Keratinocyte (primary cell): ENCODE measurements around the gene MARCHF10. TPM values are rescaled to one million over a fixed set of nuclear protein-coding genes. Genes with fewer than 3 reads are reported as not detected.

Experiments
- DNase-seq: peaks from one replicate; pipeline ENCODE4 v3.0.0-alpha.2; 2011; ENCODE audit warnings: low read depth, missing footprints, low spot score
- FAIRE-seq: peaks from 2 replicates; lab custom pipeline; 2011; peaks lifted over from hg19 to GRCh38; lab: Jason Lieb, UNC
- H2AFZ ChIP-seq: 2 replicates; pipeline ENCODE4 v1.6.0; 2012; ENCODE audit warnings: low read length, control low read depth, inconsistent platforms; ENCODE audit not compliant: control insufficient read depth
- H3K27ac ChIP-seq: 2 replicates; pipeline ENCODE4 v1.5.1; 2011; ENCODE audit warnings: low read length; ENCODE audit not compliant: control insufficient read depth, insufficient read depth
- H3K27me3 ChIP-seq: 3 replicates; pipeline ENCODE4 v1.6.0; 2011; ENCODE audit warnings: low read length; ENCODE audit not compliant: control insufficient read depth, insufficient read depth; ENCODE audit errors: extremely low read depth
- H3K36me3 ChIP-seq, 2 experiments: 2 replicates in 1 of 2; 3 replicates in 1 of 2; pipeline ENCODE4 v1.5.1; 2011; ENCODE audit warnings: low read length in 2 of 2, mild to moderate bottlenecking in 1 of 2; ENCODE audit not compliant: control insufficient read depth in 2 of 2, insufficient read depth in 2 of 2; ENCODE audit errors: extremely low read depth in 1 of 2
- H3K4me1 ChIP-seq: 3 replicates; pipeline ENCODE4 v1.5.1; 2011; ENCODE audit warnings: low read length; ENCODE audit not compliant: control insufficient read depth, insufficient read depth; ENCODE audit errors: extremely low read depth
- H3K4me2 ChIP-seq: 3 replicates; pipeline ENCODE4 v1.6.0; 2011; ENCODE audit warnings: low read depth, low read length; ENCODE audit not compliant: control insufficient read depth, insufficient read depth; ENCODE audit errors: extremely low read depth
- H3K4me3 ChIP-seq, 3 experiments: fragments of 200-600 bp in 1 of 3; sonication (generic) in 1 of 3; 2 replicates in 2 of 3; 3 replicates in 1 of 3; pipeline ENCODE4 v1.5.1; 2011 to 2016; ENCODE audit warnings: low read length in 3 of 3, mild to moderate bottlenecking in 3 of 3, control low read depth in 2 of 3, inconsistent platforms in 1 of 3, low read depth in 1 of 3, mixed read lengths in 1 of 3, mixed run types in 1 of 3, moderate library complexity in 1 of 3; ENCODE audit not compliant: control insufficient read depth in 2 of 3, insufficient read depth in 2 of 3; ENCODE audit errors: extremely low read depth in 1 of 3
- H3K79me2 ChIP-seq: 2 replicates; pipeline ENCODE4 v1.6.0; 2012; ENCODE audit warnings: low read length; ENCODE audit not compliant: control insufficient read depth, insufficient read depth
- H3K9ac ChIP-seq: 3 replicates; pipeline ENCODE4 v1.6.0; 2011; ENCODE audit warnings: low read length; ENCODE audit not compliant: control insufficient read depth, insufficient read depth; ENCODE audit errors: extremely low read depth
- H3K9me1 ChIP-seq: 3 replicates; pipeline ENCODE4 v1.6.0; 2011; ENCODE audit warnings: low read length; ENCODE audit not compliant: control insufficient read depth, insufficient read depth; ENCODE audit errors: extremely low read depth
- H3K9me3 ChIP-seq: 2 replicates; pipeline ENCODE4 v1.5.1; 2012; ENCODE audit warnings: low read depth, low read length; ENCODE audit not compliant: control insufficient read depth
- H4K20me1 ChIP-seq: 3 replicates; pipeline ENCODE4 v1.6.0; 2011; ENCODE audit warnings: low read length; ENCODE audit not compliant: control insufficient read depth, insufficient read depth; ENCODE audit errors: extremely low read depth
- EZH2 ChIP-seq: IDR thresholded peaks from one replicate; pipeline ENCODE4 v1.6.1; 2012; ENCODE audit warnings: inconsistent platforms, mild to moderate bottlenecking, low read length, moderate library complexity
- dilution Hi-C: fragments of 300-500 bp; cut with MboI; formaldehyde crosslinking; loops from one replicate; pipeline ENCODE4 v1.7.0; 2020; ENCODE audit warnings: low sequenced_read_pairs; ENCODE audit not compliant: extremely low pct_ligation_motif_present
- polyA minus RNA-seq, 3 experiments: library from RNA; depleted of rRNA, polyadenylated mRNA; stranded (reverse); fragments of >200 nt; gene quantifications; 1 replicate in 1 of 3; 2 replicates in 1 of 3; 3 replicates in 1 of 3; pipeline ENCODE4 v1.2.3, GENCODE V29; 2011
- polyA plus RNA-seq, 5 experiments: library from polyadenylated mRNA; depleted of rRNA in 3 of 5; stranded (reverse) in 3 of 5; stranded (forward) in 1 of 5; unstranded in 1 of 5; fragments of >200 nt; gene quantifications; 1 replicate in 1 of 5; 2 replicates in 3 of 5; 3 replicates in 1 of 5; pipeline versions ENCODE4 v1.2.1 to v1.2.3, GENCODE V29; 2011 to 2012; ENCODE audit warnings: missing spikeins in 2 of 5, low read depth in 1 of 5, low replicate concordance in 1 of 5
- TF ChIP-seq, protein P1 (sequence below), 3 experiments: IDR thresholded peaks in 1 of 3; conservative IDR thresholded peaks in 1 of 3; optimal IDR thresholded peaks in 1 of 3; 2 replicates in 2 of 3; 3 replicates in 1 of 3; pipeline versions ENCODE3 to v1.5.1; 2011; ENCODE audit warnings: low read length in 3 of 3, mild to moderate bottlenecking in 3 of 3, moderate library complexity in 2 of 3, control low read depth in 1 of 3, inconsistent platforms in 1 of 3; ENCODE audit not compliant: insufficient read depth in 2 of 3; ENCODE audit errors: extremely low read depth in 1 of 3

The MARCHF10 gene
- not detected in 3 replicates for polyA plus RNA-seq
- polyA plus RNA-seq (2011; ENCODE audit: low read depth): not detected
- not detected in 2 replicates for polyA plus RNA-seq (2011; cell fraction: cytosol; rRNA removed)
- polyA plus RNA-seq (2011; cell fraction: nucleus; rRNA removed): not detected in 2 replicates
- polyA plus RNA-seq (2012; ENCODE audit: low replicate concordance): not detected in 2 replicates
- not detected in 3 replicates for polyA minus RNA-seq
- not detected for polyA minus RNA-seq (2011; cell fraction: cytosol; rRNA and poly(A)+ RNA removed)
- not detected in 2 replicates for polyA minus RNA-seq (2011; cell fraction: nucleus; rRNA and poly(A)+ RNA removed)

DNA sequence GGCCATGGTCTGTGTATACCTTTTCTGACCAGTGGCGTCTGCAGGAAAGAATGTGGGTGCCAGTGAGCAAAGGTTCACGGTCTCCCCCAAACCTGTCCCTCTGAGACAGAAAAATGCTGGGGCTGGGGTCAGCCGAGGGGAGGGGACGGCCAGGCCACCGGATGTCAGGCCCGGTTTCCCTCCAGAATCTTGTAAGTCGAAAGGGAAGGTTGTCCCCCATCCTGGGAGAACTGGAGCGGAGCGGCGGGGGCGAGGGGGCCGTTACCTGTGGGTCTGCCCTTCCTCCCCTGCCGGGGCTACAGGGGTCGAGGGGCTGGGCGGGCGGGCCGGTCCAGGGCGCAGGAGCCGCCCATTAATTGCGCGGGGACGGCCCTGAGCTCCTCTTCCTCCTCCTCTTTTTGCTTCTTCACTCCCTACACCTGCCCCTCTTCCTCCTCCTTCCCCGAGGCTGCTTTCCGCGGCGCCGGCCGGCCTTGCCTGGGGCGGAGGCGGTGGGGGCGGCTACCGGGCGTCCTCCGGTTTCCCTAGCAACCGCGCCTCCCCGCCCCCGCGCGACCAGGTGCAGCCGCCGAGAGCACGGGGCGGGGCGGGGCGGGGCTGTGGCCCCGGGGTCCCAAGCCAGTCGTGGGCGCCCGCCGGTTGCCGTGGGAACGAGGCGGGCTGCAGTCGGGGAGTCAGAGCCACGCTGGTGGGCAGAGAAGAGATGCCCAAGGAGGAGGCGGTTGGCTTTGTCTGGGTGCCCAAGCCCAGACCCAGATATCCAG, at the start of gene MARCHF10:
MARCHF10 (minus strand) TSS at position 503 of the 764 bp plus-strand sequence. CDS start 6,579 bp downstream, outside the sequence.
- dilution Hi-C loops: no loop called here
- Histone ChIP-seq H3K79me2 (no peaks in the 10 kb centered on the region), H3K36me3 (no peaks in the 10 kb centered on the region), H3K4me2 (no peak within 1 kb of the TSS), H3K9me1 (no peaks in the 10 kb centered on the region), H4K20me1 (no peaks in the 10 kb centered on the region), H3K4me3 (no peak within 1 kb of the TSS), H3K27me3 (no peaks in the 10 kb centered on the region), H3K27ac (no peak within 1 kb of the TSS), H2AFZ (no peak within 1 kb of the TSS), H3K9me3 (no peaks in the 10 kb centered on the region), H3K9ac (no peak within 1 kb of the TSS), H3K4me1 (no peaks in the 10 kb centered on the region)
- DNase-seq (no peak), FAIRE-seq (no peak)
- TF ChIP-seq EZH2: no peak
- TF ChIP-seq, protein P1, sequence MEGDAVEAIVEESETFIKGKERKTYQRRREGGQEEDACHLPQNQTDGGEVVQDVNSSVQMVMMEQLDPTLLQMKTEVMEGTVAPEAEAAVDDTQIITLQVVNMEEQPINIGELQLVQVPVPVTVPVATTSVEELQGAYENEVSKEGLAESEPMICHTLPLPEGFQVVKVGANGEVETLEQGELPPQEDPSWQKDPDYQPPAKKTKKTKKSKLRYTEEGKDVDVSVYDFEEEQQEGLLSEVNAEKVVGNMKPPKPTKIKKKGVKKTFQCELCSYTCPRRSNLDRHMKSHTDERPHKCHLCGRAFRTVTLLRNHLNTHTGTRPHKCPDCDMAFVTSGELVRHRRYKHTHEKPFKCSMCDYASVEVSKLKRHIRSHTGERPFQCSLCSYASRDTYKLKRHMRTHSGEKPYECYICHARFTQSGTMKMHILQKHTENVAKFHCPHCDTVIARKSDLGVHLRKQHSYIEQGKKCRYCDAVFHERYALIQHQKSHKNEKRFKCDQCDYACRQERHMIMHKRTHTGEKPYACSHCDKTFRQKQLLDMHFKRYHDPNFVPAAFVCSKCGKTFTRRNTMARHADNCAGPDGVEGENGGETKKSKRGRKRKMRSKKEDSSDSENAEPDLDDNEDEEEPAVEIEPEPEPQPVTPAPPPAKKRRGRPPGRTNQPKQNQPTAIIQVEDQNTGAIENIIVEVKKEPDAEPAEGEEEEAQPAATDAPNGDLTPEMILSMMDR (optimal IDR thresholded peaks at IDR 0.05 in 1 of 3, IDR thresholded peaks at IDR 0.05 in 1 of 3, conservative IDR thresholded peaks at IDR 0.05 in 1 of 3; ENCODE audit: extremely low read depth in 1 of 3, insufficient read depth in 2 of 3, low read length in 3 of 3): no peak

DNA sequence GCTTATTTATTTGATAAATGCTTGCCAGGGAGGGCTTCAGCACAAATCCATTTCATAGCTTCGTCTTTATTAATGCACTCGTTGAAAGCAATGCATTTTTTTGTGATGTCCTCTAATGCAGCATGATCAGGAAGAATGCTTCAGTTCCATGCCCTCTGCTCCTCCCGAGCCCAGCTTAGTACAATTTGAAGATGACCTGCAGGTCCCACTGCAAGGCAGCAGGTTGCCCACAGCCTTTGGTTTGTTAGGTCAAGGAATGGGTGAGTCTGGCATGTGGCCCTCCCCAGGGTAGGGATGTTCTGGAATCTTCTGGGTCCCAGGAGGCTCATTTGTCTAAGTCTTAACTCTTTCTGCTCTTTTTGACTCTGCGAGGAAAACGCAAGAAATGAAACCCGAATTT, 49.4 kb upstream of the MARCHF10 start:
- Histone ChIP-seq H3K4me1 (peaks cover 8% of the 10 kb centered on the region), H3K4me3 (no peak overlapping the region), H3K27ac (no peak overlapping the region), H3K9me3 (no peaks in the 10 kb centered on the region), H4K20me1 (no peaks in the 10 kb centered on the region), H3K79me2 (no peaks in the 10 kb centered on the region), H2AFZ (no peak overlapping the region), H3K4me2 (no peak overlapping the region), H3K27me3 (no peaks in the 10 kb centered on the region), H3K9ac (no peak overlapping the region), H3K36me3 (no peaks in the 10 kb centered on the region), H3K9me1 (no peaks in the 10 kb centered on the region)
- dilution Hi-C loops: no loop called here
- no peak for DNase-seq
- no peak for TF ChIP-seq EZH2
- TF ChIP-seq, protein P1 (optimal IDR thresholded peaks at IDR 0.05 in 1 of 3, IDR thresholded peaks at IDR 0.05 in 1 of 3, conservative IDR thresholded peaks at IDR 0.05 in 1 of 3; ENCODE audit: extremely low read depth in 1 of 3, insufficient read depth in 2 of 3, low read length in 3 of 3): no peak
- no peak for FAIRE-seq
